Colonic mucosa (tissue), 4 donors: ENCODE data around the gene RAB11FIP2. TPM values are rescaled to one million over a fixed set of nuclear protein-coding genes. Genes with fewer than 3 reads are reported as not detected.

Experiments used
- DNase-seq: peaks from one replicate; pipeline ENCODE4 v3.0.0-alpha.2; 2020
- H3K27ac ChIP-seq: fragments of 200-600 bp; one replicate; pipeline ENCODE4 v1.8.0; 2021
- H3K27me3 ChIP-seq: fragments of 200-600 bp; one replicate; pipeline ENCODE4 v1.8.0; 2021
- H3K36me3 ChIP-seq: fragments of 200-600 bp; one replicate; pipeline ENCODE4 v1.8.0; 2021
- H3K4me1 ChIP-seq: fragments of 200-600 bp; one replicate; pipeline ENCODE4 v1.8.0; 2021; ENCODE audit warnings: mild to moderate bottlenecking
- H3K4me3 ChIP-seq: fragments of 200-600 bp; one replicate; pipeline ENCODE4 v1.8.0; 2021
- H3K9ac ChIP-seq, 2 donors: one replicate each; pipeline ENCODE4 v1.7.0; 2013; ENCODE audit warnings: control low read depth in 2 of 2, low read depth in 2 of 2, low read length in 2 of 2
- H3K9me3 ChIP-seq: fragments of 200-600 bp; one replicate; pipeline ENCODE4 v1.8.0; 2021
- CTCF ChIP-seq: fragments of 200-600 bp; IDR thresholded peaks from one replicate; pipeline ENCODE4 v1.8.0; 2022; ENCODE audit warnings: antibody characterized with exemption, mild to moderate bottlenecking
- intact Hi-C: fragments of 100-400 bp; cut with DNase I; formaldehyde crosslinking; loops from one replicate; pipeline ENCODE4 v1.14.1; 2022
- total RNA-seq, 2 donors: library from RNA; stranded (reverse); fragmentation: NEBNext Ultra II Directional in 1 of 2; extraction: Animal tissue kit (Norgen Biotek cat#: 25700) in 1 of 2; gene quantifications; one replicate each; pipeline ENCODE4 v1.2.1, GENCODE V29; 2021
- donor health status: healthy.
- donor health status: DM: no; HTN: no; CAD: no.
- donor health status: DM: no; HTN: no; CAD: no.

The RAB11FIP2 gene
- total RNA-seq, 2 donors from 2014 or later = 4.7 to 7.5 TPM

GRCh38 chr10:118027397-118027796, 19.3 kb downstream of the RAB11FIP2 start:
- H3K27me3 ChIP-seq = no peaks in the 10 kb centered on the region
- intact Hi-C loops = no loop called here
- H3K9me3 ChIP-seq = no peaks in the 10 kb centered on the region
- no peak overlapping the region for H3K27ac ChIP-seq
- H3K4me1 ChIP-seq = no peaks in the 10 kb centered on the region
- no peak for TF ChIP-seq CTCF
- H3K4me3 ChIP-seq = no peak overlapping the region
- H3K36me3 ChIP-seq = no peaks in the 10 kb centered on the region
- H3K9ac ChIP-seq = no peak overlapping the region
- DNase-seq = no peak

GRCh38 chr10:118026936-118027335, 19.8 kb downstream of the RAB11FIP2 start:
- no peak overlapping the region for H3K4me3 ChIP-seq
- no peak for TF ChIP-seq CTCF
- intact Hi-C loops = no loop called here
- H3K9me3 ChIP-seq = no peaks in the 10 kb centered on the region
- no peaks in the 10 kb centered on the region for H3K27me3 ChIP-seq
- no peaks in the 10 kb centered on the region for H3K36me3 ChIP-seq
- no peak for DNase-seq
- H3K4me1 ChIP-seq = no peaks in the 10 kb centered on the region
- H3K9ac ChIP-seq = no peak overlapping the region
- no peak overlapping the region for H3K27ac ChIP-seq

DNA sequence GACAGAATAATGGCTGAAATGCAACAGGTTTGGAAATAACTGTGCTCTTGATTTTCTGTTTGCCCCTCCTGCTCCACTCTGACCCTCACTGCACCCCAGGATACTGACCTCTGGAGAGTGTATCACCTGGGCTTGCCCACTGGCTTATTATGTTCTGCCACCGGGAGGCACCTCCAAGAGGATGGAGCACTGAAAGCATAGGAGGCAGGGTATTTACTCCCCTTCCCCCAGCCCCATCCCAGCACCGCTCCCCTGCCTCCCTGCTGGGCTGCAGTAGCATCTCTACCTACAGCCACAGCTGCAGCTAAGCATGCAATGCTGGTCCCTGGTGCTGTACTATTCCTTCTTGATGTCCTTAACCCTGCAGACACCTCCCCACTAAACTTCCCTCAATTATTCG, 26.4 kb downstream of the RAB11FIP2 start:
- H3K9ac ChIP-seq = no peak overlapping the region
- no peaks in the 10 kb centered on the region for H3K36me3 ChIP-seq
- no peak for TF ChIP-seq CTCF
- no peak overlapping the region for H3K4me3 ChIP-seq
- H3K9me3 ChIP-seq = no peaks in the 10 kb centered on the region
- no peak for DNase-seq
- no peak overlapping the region for H3K27ac ChIP-seq
- H3K4me1 ChIP-seq = no peaks in the 10 kb centered on the region
- intact Hi-C loops = no loop called here
- no peaks in the 10 kb centered on the region for H3K27me3 ChIP-seq

- H3K4me1 ChIP-seq = no peaks in the 10 kb centered on the region
- no peaks in the 10 kb centered on the region for H3K36me3 ChIP-seq
- no peaks in the 10 kb centered on the region for H3K27me3 ChIP-seq
- no peak for TF ChIP-seq CTCF
- no peak overlapping the region for H3K27ac ChIP-seq
- no peak overlapping the region for H3K4me3 ChIP-seq
- DNase-seq = no peak
- intact Hi-C loops = no loop called here
- H3K9me3 ChIP-seq = no peaks in the 10 kb centered on the region
- H3K9ac ChIP-seq = no peak overlapping the region
These were observed 28.9 kb downstream of the RAB11FIP2 start for GRCh38 chr10:118017850-118018249.

- no peak for DNase-seq
- Histone ChIP-seq H3K27me3 (no peaks in the 10 kb centered on the region), H3K36me3 (no peaks in the 10 kb centered on the region), H3K27ac (no peak overlapping the region), H3K9me3 (no peaks in the 10 kb centered on the region), H3K9ac (no peak overlapping the region), H3K4me3 (no peak overlapping the region), H3K4me1 (no peaks in the 10 kb centered on the region)
- intact Hi-C loops = no loop called here
- no peak for TF ChIP-seq CTCF
These were observed 29.5 kb downstream of the RAB11FIP2 start for GRCh38 chr10:118017071-118017740.
